ENCODE results near the gene TIMM44. TPM values are rescaled to one million over a fixed set of nuclear protein-coding genes. Genes with fewer than 3 reads are reported as not detected.

Gene TIMM44
- total RNA-seq, 4 donors from 2014 or later = 65.7 to 108 (median 86.4) TPM

GRCh38 chr19:7953576-7953975 lies 10.1 kb upstream of the TIMM44 start:
- no peak for TF ChIP-seq POLR2AphosphoS5 (IDR thresholded peaks at IDR 0.05)

GRCh38 chr19:7953060-7953459 lies 9.6 kb upstream of the TIMM44 start:
- Histone ChIP-seq H3K27me3 (no peaks in the 10 kb centered on the region), H3K4me3 (no peak overlapping the region), H3K9me3 (no peaks in the 10 kb centered on the region), H3K4me1 (no peaks in the 10 kb centered on the region), H3K36me3 (peaks cover 0 to 5% of the 10 kb centered on the region in 2 donors), H3K27ac (no peak overlapping the region)
- TF ChIP-seq CTCF (IDR thresholded peaks at IDR 0.05) (no peak), EP300 (IDR thresholded peaks at IDR 0.05) (no peak), POLR2AphosphoS5 (IDR thresholded peaks at IDR 0.05) (no peak), POLR2A (IDR thresholded peaks at IDR 0.05) (no peak)
- WGBS, 2 donors (ENCODE audit: low coverage in 1 of 2) = 26 to 28% methylated on average over 3 of the region's 3 CpGs
- ATAC-seq = no peak

More at GRCh38 chr19:7953576-7953975, 10.1 kb upstream of the TIMM44 start:
- no peak for ATAC-seq
- no peaks in the 10 kb centered on the region for H3K4me1 ChIP-seq
- H3K27ac ChIP-seq = no peak overlapping the region
- H3K4me3 ChIP-seq = no peak overlapping the region
- H3K27me3 ChIP-seq = no peaks in the 10 kb centered on the region
- H3K9me3 ChIP-seq = no peaks in the 10 kb centered on the region
- peaks cover 0 to 8% of the 10 kb centered on the region in 2 donors for H3K36me3 ChIP-seq
- 65 to 80% methylated on average over 2 to 5 of the region's 7 CpGs for WGBS, 2 donors (ENCODE audit: low coverage in 1 of 2)

- no peak for TF ChIP-seq CTCF (IDR thresholded peaks at IDR 0.05)
- no peak for TF ChIP-seq POLR2AphosphoS5 (IDR thresholded peaks at IDR 0.05)
- TF ChIP-seq POLR2A (IDR thresholded peaks at IDR 0.05) = no peak
- TF ChIP-seq EP300 (IDR thresholded peaks at IDR 0.05) = no peak
- WGBS, 2 donors (ENCODE audit: low coverage in 1 of 2) = 88 to 89% methylated on average over 1 to 4 of the region's 4 CpGs
- no peak for ATAC-seq
- H3K4me3 ChIP-seq = no peak overlapping the region
- H3K27ac ChIP-seq = no peak overlapping the region
- no peaks in the 10 kb centered on the region for H3K27me3 ChIP-seq
- peaks cover 0 to 16% (median 3%) of the 10 kb centered on the region in 3 donors for H3K4me1 ChIP-seq
- H3K9me3 ChIP-seq = no peaks in the 10 kb centered on the region
- H3K36me3 ChIP-seq = no peaks in the 10 kb centered on the region
Observed at GRCh38 chr19:7947939-7948338, 4.5 kb upstream of the TIMM44 start.

- ATAC-seq = peak; percentile 57
- no peaks in the 10 kb centered on the region for H3K27me3 ChIP-seq
- TF ChIP-seq POLR2A (IDR thresholded peaks at IDR 0.05) (no peak), POLR2AphosphoS5 (IDR thresholded peaks at IDR 0.05) (no peak), CTCF (IDR thresholded peaks at IDR 0.05) (peak in 3 of 4 experiments; percentile 86 to 92 (median 89))
- peak overlapping the region; percentile 80 to 97 (median 92) for H3K27ac ChIP-seq
- no peaks in the 10 kb centered on the region for H3K9me3 ChIP-seq
- peaks cover 0 to 23% of the 10 kb centered on the region in 2 donors for H3K36me3 ChIP-seq
- H3K4me1 ChIP-seq = peaks cover 0 to 53% (median 18%) of the 10 kb centered on the region in 3 donors
- 21 to 32% methylated on average over 4 to 11 of the region's 18 CpGs for WGBS, 2 donors (ENCODE audit: low coverage in 1 of 2)
- H3K4me3 ChIP-seq = peak overlapping the region; percentile 34 to 72
Observed at GRCh38 chr19:7944177-7944761, 803 bp upstream of the TIMM44 start.

GRCh38 chr19:7942981-7943443 lies 454 bp downstream of the TIMM44 start:
- no peak for ATAC-seq

More at GRCh38 chr19:7942981-7943443, 454 bp downstream of the TIMM44 start:
- 1% methylated on average over 15 to 20 of the region's 33 CpGs for WGBS, 2 donors (ENCODE audit: low coverage in 1 of 2)
- TF ChIP-seq CTCF (IDR thresholded peaks at IDR 0.05) = no peak
- no peak for TF ChIP-seq POLR2AphosphoS5 (IDR thresholded peaks at IDR 0.05)
- TF ChIP-seq EP300 (IDR thresholded peaks at IDR 0.05) = no peak
- TF ChIP-seq POLR2A (IDR thresholded peaks at IDR 0.05) = no peak
- H3K27me3 ChIP-seq = no peaks in the 10 kb centered on the region
- H3K4me1 ChIP-seq = peaks cover 0 to 65% (median 18%) of the 10 kb centered on the region in 3 donors
- peaks cover 0 to 36% of the 10 kb centered on the region in 2 donors for H3K36me3 ChIP-seq
- peak overlapping the region; percentile 92 to 97 (median 93) for H3K27ac ChIP-seq
- H3K4me3 ChIP-seq = peak overlapping the region; percentile 62 to 72
- no peaks in the 10 kb centered on the region for H3K9me3 ChIP-seq

Measured in gastroesophageal sphincter (tissue), 4 donors.